ENCODE results near the gene SRGAP1.

DNA sequence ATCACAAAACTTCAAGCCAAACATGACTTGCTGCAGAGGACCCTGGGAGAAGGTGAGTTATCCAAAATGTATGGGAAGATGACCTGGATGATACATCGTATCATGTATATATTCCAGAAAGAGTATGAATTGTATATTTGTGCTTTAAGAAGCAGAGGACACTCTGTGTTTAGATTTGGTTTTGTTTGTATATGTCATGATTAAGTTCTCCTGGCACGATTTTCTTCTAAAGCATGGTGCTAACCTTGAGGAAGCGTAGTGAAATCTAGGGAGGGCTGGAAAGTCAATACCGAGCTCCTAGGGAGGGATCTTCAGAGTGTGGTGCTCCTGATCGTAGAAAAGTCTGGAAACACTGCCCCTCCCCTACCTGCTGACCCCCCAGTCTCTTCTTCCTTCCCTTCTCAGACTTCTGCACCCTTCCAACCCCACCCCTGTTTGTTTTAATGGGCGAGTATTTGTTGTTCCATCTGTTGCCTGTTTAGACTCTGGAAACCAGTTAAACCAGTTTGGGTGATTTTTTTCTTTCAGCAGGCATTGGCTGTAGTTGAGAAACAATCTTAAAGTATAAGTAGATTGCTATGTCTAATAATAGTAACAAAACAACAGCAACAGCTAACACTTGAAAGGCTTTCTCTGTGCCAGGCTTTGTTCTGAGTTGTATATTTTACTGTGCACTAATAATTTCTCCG is 236.0 kb downstream of the SRGAP1 start:
- no peak for TF ChIP-seq GATA3 (IDR thresholded peaks at IDR 0.05; ENCODE audit: low read depth, low read length)
- TF ChIP-seq GATA2 (IDR thresholded peaks at IDR 0.05; ENCODE audit: low read depth, low read length) = no peak

Data from SH-SY5Y (cell line).